ENCODE data around the gene OR7C1. TPM values are rescaled to one million over a fixed set of nuclear protein-coding genes. Genes with fewer than 3 reads are reported as not detected.

Gene OR7C1
- total and polyA plus RNA-seq, 2 donors from 2014 or later = 0.19 TPM; not detected in 1

DNA sequence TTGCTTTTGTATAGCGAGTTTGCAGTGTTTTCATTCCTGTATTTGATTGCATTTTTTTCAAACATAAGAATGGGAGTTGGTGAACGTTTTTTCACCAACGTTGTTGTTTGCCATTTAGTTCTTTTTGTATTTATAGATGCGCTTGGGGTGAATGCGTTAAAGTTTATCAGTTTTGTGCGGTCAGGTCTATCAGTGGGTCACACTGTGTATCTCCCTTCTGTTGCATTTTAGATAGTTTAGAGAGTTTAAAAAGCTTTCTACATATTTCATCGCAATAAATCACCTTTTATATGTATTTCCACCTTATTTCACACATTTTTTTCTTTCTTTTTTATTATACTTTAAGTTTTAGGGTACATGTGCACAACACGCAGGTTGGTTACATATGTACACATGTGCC is 16.4 kb downstream of the OR7C1 start:
- Histone ChIP-seq H3K9ac (ENCODE audit: low read length in 3 of 3) (no peak overlapping the region), H3K9me3 (ENCODE audit: control insufficient read depth in 2 of 3, insufficient read depth in 1 of 3, low read length in 3 of 3) (no peaks in the 10 kb centered on the region), H3K4me1 (ENCODE audit: control insufficient read depth in 2 of 3, insufficient read depth in 2 of 3, low read depth in 1 of 3, low read length in 3 of 3) (no peaks in the 10 kb centered on the region), H3K36me3 (ENCODE audit: control insufficient read depth in 2 of 3, insufficient read depth in 3 of 3, low read length in 3 of 3) (no peaks in the 10 kb centered on the region), H3K27me3 (ENCODE audit: control insufficient read depth, insufficient read depth, low read length) (no peaks in the 10 kb centered on the region), H3K4me3 (ENCODE audit: low read length in 3 of 3) (no peak overlapping the region), H3K27ac (ENCODE audit: low read depth in 2 of 2, low read length in 2 of 2) (no peak overlapping the region)
- DNase-seq (no peak), FAIRE-seq (no peak)
- TF ChIP-seq, protein P1, sequence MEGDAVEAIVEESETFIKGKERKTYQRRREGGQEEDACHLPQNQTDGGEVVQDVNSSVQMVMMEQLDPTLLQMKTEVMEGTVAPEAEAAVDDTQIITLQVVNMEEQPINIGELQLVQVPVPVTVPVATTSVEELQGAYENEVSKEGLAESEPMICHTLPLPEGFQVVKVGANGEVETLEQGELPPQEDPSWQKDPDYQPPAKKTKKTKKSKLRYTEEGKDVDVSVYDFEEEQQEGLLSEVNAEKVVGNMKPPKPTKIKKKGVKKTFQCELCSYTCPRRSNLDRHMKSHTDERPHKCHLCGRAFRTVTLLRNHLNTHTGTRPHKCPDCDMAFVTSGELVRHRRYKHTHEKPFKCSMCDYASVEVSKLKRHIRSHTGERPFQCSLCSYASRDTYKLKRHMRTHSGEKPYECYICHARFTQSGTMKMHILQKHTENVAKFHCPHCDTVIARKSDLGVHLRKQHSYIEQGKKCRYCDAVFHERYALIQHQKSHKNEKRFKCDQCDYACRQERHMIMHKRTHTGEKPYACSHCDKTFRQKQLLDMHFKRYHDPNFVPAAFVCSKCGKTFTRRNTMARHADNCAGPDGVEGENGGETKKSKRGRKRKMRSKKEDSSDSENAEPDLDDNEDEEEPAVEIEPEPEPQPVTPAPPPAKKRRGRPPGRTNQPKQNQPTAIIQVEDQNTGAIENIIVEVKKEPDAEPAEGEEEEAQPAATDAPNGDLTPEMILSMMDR (IDR thresholded peaks at IDR 0.05; ENCODE audit: borderline replicate concordance, extremely low read depth, insufficient read depth) = no peak
- intact Hi-C loops (cut with DNase I) = no loop called here

DNA sequence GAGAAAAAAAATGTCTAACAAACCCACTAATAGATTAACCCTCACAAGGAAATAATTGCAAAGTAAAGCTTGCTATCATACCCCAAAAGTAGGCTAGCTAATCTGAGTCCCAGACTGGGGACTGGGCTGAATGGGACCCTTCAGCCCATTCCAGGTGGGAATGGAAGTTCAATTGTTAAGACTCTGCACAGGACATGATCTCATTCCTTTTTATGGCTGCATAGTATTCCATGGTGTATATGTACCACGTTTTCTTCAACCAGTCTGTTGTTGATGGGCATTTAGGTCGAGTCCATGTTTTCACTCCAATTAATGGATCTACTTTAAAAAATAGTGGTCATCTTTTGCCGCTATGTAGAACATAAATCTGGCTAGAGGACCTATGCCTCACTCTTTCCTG is 17.9 kb downstream of the OR7C1 start:
- FAIRE-seq (no peak), DNase-seq (no peak)
- no peaks in the 10 kb centered on the region for H3K4me1 ChIP-seq (ENCODE audit: control insufficient read depth in 2 of 3, insufficient read depth in 2 of 3, low read depth in 1 of 3, low read length in 3 of 3)
- H3K9me3 ChIP-seq (ENCODE audit: control insufficient read depth in 2 of 3, insufficient read depth in 1 of 3, low read length in 3 of 3) = no peaks in the 10 kb centered on the region
- H3K4me3 ChIP-seq (ENCODE audit: low read length in 3 of 3) = no peak overlapping the region
- TF ChIP-seq, protein P1 (IDR thresholded peaks at IDR 0.05; ENCODE audit: borderline replicate concordance, extremely low read depth, insufficient read depth) = no peak
- no peak overlapping the region for H3K9ac ChIP-seq (ENCODE audit: low read length in 3 of 3)
- intact Hi-C loops (cut with DNase I) = no loop called here
- H3K27me3 ChIP-seq (ENCODE audit: control insufficient read depth, insufficient read depth, low read length) = no peaks in the 10 kb centered on the region
- no peak overlapping the region for H3K27ac ChIP-seq (ENCODE audit: low read depth in 2 of 2, low read length in 2 of 2)
- no peaks in the 10 kb centered on the region for H3K36me3 ChIP-seq (ENCODE audit: control insufficient read depth in 2 of 3, insufficient read depth in 3 of 3, low read length in 3 of 3)

DNA sequence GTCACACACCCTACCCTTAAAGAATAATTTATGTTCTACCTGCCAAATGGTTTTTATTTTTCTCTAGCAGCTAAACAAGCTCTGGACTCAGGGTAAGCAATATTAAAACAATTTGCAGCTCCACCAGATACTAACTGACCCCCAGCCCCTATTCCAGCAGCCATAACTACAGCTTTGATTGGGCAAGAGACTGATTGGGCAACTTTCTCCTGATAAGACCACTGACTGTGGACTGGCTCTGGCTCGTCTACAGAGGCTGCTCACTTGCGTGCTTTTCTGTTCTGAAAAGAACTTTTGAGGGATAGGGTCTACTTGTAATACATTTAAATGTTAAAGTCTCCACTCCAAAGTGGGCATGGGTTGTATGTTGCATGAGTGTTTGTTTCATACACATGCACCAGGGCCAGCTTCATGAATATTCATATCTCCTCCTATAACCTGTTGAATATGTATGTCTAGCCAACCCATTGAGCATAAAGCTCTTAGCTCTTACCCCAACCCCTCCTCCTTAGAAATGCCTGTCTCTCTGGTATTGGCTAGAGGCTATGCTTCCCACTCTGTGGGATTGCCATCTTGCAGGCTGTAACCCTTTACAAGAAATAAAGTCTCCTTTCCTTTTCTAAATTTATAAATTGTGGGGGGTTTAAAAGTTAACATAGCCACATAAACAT is 19.9 kb downstream of the OR7C1 start:
- DNase-seq (no peak), FAIRE-seq (no peak)
- intact Hi-C loops (cut with DNase I) = no loop called here
- Histone ChIP-seq H3K27ac (ENCODE audit: low read depth in 2 of 2, low read length in 2 of 2) (no peak overlapping the region), H3K4me1 (ENCODE audit: control insufficient read depth in 2 of 3, insufficient read depth in 2 of 3, low read depth in 1 of 3, low read length in 3 of 3) (no peaks in the 10 kb centered on the region), H3K9ac (ENCODE audit: low read length in 3 of 3) (no peak overlapping the region), H3K36me3 (ENCODE audit: control insufficient read depth in 2 of 3, insufficient read depth in 3 of 3, low read length in 3 of 3) (no peaks in the 10 kb centered on the region), H3K4me3 (ENCODE audit: low read length in 3 of 3) (no peak overlapping the region), H3K9me3 (ENCODE audit: control insufficient read depth in 2 of 3, insufficient read depth in 1 of 3, low read length in 3 of 3) (no peaks in the 10 kb centered on the region), H3K27me3 (ENCODE audit: control insufficient read depth, insufficient read depth, low read length) (no peaks in the 10 kb centered on the region)
- TF ChIP-seq, protein P1 (IDR thresholded peaks at IDR 0.05; ENCODE audit: borderline replicate concordance, extremely low read depth, insufficient read depth) = no peak

All from kidney (tissue), 14 donors.